Loucy (cell line): ENCODE results near the gene DYNC1LI1.

Experiments used
- EZH2phosphoT487 ChIP-seq: fragments of 200-600 bp; IDR thresholded peaks from 2 replicates; pipeline ENCODE4 v1.6.1; 2018; ENCODE audit warnings: antibody characterized with exemption, mild to moderate bottlenecking, moderate library complexity, borderline replicate concordance
- TF ChIP-seq, protein P1 (sequence below): fragments of 200-600 bp; sonication (generic); conservative IDR thresholded peaks from 2 replicates; pipeline ENCODE4 v1.5.1; 2014; ENCODE audit warnings: mild to moderate bottlenecking, antibody characterized with exemption, low read length

DNA sequence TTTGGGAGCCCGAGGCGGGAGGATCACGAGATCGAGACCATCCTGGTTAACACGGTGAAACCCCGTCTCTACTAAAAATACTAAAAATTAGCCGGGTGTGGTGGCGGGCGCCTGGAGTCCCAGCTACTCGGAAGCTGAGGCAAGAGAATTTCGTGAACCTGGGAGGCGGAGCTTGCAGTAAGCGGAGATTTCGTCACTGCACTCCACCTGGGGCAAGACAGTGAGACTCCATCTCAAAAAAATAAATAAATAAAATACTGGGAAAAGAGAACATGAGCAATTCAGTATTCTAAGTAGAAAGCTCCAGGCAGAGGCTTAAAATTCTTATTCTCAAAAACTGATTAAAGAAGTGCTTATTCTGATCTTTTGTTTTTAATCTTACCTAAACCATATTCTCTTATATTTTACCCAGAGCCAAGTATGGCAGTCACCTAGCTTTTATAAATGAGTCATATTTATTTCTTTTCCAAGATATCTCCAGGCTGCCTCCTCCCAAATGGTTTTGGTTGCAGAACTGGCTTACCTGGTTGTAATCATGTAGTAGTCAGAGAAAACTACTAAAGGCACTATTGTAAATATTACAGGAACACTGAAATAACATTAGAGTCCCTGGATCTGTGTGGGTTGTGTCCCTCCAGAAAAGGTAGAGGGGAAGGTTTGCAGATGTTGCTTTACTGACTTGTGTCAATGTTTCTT, 45.8 kb upstream of the DYNC1LI1 start:
- TF ChIP-seq, protein P1, sequence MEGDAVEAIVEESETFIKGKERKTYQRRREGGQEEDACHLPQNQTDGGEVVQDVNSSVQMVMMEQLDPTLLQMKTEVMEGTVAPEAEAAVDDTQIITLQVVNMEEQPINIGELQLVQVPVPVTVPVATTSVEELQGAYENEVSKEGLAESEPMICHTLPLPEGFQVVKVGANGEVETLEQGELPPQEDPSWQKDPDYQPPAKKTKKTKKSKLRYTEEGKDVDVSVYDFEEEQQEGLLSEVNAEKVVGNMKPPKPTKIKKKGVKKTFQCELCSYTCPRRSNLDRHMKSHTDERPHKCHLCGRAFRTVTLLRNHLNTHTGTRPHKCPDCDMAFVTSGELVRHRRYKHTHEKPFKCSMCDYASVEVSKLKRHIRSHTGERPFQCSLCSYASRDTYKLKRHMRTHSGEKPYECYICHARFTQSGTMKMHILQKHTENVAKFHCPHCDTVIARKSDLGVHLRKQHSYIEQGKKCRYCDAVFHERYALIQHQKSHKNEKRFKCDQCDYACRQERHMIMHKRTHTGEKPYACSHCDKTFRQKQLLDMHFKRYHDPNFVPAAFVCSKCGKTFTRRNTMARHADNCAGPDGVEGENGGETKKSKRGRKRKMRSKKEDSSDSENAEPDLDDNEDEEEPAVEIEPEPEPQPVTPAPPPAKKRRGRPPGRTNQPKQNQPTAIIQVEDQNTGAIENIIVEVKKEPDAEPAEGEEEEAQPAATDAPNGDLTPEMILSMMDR: no peak
- TF ChIP-seq EZH2phosphoT487: no peak
